Measurements from ENCODE around the gene PCP4L1.
A peak's percentile ranks its signal among the peaks of the same experiment; 100 is the strongest.
"Not testable (repeated sequence)": the region's sequence is repeated elsewhere in the genome, so short reads cannot be mapped to it uniquely, and the experiment has no call there.

Gene PCP4L1

GRCh38 chr1:161273402-161273801 lies 14.9 kb downstream of the PCP4L1 start:
- DNase-seq: no peak

- DNase-seq: no peak
These were observed 16.3 kb downstream of the PCP4L1 start for GRCh38 chr1:161274874-161275273.

- no peak for DNase-seq
These were observed 24.4 kb downstream of the PCP4L1 start for GRCh38 chr1:161282991-161283390.

GRCh38 chr1:161285113-161285512 lies 26.6 kb downstream of the PCP4L1 start:
- DNase-seq: no peak

- no peak for DNase-seq
These were observed 27.0 kb downstream of the PCP4L1 start for GRCh38 chr1:161285521-161285920.

- DNase-seq: no peak
These were observed 29.0 kb downstream of the PCP4L1 start for GRCh38 chr1:161287482-161288054.

- DNase-seq: no peak
These were observed 32.2 kb downstream of the PCP4L1 start for GRCh38 chr1:161290779-161291178.

GRCh38 chr1:161297415-161297814 lies 38.9 kb downstream of the PCP4L1 start:
- no peak for DNase-seq

- no peak for DNase-seq
These were observed 39.6 kb downstream of the PCP4L1 start for GRCh38 chr1:161298116-161298515.

- DNase-seq: no peak
These were observed 40.8 kb downstream of the PCP4L1 start for GRCh38 chr1:161299347-161299746.

GRCh38 chr1:161300478-161300877 lies 41.9 kb downstream of the PCP4L1 start:
- DNase-seq: no peak

GRCh38 chr1:161304927-161305866 lies 46.7 kb downstream of the PCP4L1 start:
- no peak for DNase-seq

GRCh38 chr1:161305867-161306519 lies 47.4 kb downstream of the PCP4L1 start:
- peak; percentile 88 for DNase-seq

GRCh38 chr1:161307230-161307768 lies 48.8 kb downstream of the PCP4L1 start:
- DNase-seq: peak; percentile 12

- DNase-seq: no peak
These were observed 49.5 kb downstream of the PCP4L1 start for GRCh38 chr1:161307892-161308638.

- no peak for DNase-seq
These were observed 51.3 kb downstream of the PCP4L1 start, which contains the start of gene MPZ for GRCh38 chr1:161309868-161310267. Gene MPZ (minus strand): TSS chr1:161309968. CDS start chr1:161309905, 63 bp downstream.

GRCh38 chr1:161311595-161312181 lies 53.1 kb downstream of the PCP4L1 start:
- DNase-seq: no peak

GRCh38 chr1:161313554-161314200 lies 55.1 kb downstream of the PCP4L1 start:
- DNase-seq: no peak

GRCh38 chr1:161314201-161314981 lies 55.8 kb downstream of the PCP4L1 start, which contains the start of gene SDHC:
Gene SDHC (plus strand): TSS chr1:161314381. CDS start chr1:161314406, 25 bp downstream.
- DNase-seq: peak; percentile 93

- DNase-seq: not testable (repeated sequence)
These were observed 57.5 kb downstream of the PCP4L1 start for GRCh38 chr1:161315841-161316674.

All from activated CD4-positive, alpha-beta T cell treated with anti-CD3 and anti-CD28 coated beads, Interleukin-2, Interleukin-6, amounts not matched to agents 100 ng/mL and 50 ng/mL, durations not matched to agents 16 hours and 8 hours (primary cell).